WTC11 (cell line): ENCODE data around the gene GALNT12. TPM values are rescaled to one million over a fixed set of nuclear protein-coding genes. Genes with fewer than 3 reads are reported as not detected.

ENCODE experiments used
- ATAC-seq: fragments of 200-7000 bp; cut with Tn5 transposase; 2 replicates; pipeline ENCODE4 v1.10.0; 2021; ENCODE audit warnings: mild to moderate bottlenecking, moderate library complexity
- CTCF ChIA-PET: fragments of 300-600 bp; sonication (Branson Sonifier 250); formaldehyde crosslinking; loops from one replicate; lab custom pipeline; 2021; ENCODE audit warnings: antibody characterized with exemption; lab: Charles Lee
- POLR2A ChIA-PET: fragments of 350-600 bp; sonication (Branson Sonifier 250); formaldehyde crosslinking; loops from one replicate; lab custom pipeline; 2021; ENCODE audit warnings: antibody characterized with exemption; lab: Charles Lee
- DNase-seq: peaks from one replicate; pipeline ENCODE4 v3.0.0; 2021; ENCODE audit warnings: low spot score
- H3K27ac Mint-ChIP-seq: 2 replicates; pipeline ENCODE4 v1.8.0; 2021; ENCODE audit warnings: mixed read lengths
- H3K27me3 Mint-ChIP-seq: 2 replicates; pipeline ENCODE4 v1.8.0; 2021; ENCODE audit warnings: low read depth, mild to moderate bottlenecking, moderate library complexity, mixed read lengths
- H3K36me3 Mint-ChIP-seq: 2 replicates; pipeline ENCODE4 v1.8.0; 2021; ENCODE audit warnings: mixed read lengths
- H3K4me1 Mint-ChIP-seq: 2 replicates; pipeline ENCODE4 v1.8.0; 2022; ENCODE audit warnings: mixed read lengths
- H3K4me3 Mint-ChIP-seq: 2 replicates; pipeline ENCODE4 v1.8.0; 2021; ENCODE audit warnings: mild to moderate bottlenecking, moderate library complexity, mixed read lengths
- H3K9me3 Mint-ChIP-seq: 2 replicates; pipeline ENCODE4 v1.8.0; 2021; ENCODE audit warnings: mixed read lengths
- CTCF ChIP-seq: fragments of 200-600 bp; IDR thresholded peaks from 2 replicates; pipeline ENCODE4 v1.8.0; 2022; ENCODE audit warnings: antibody characterized with exemption
- ESRRA ChIP-seq: sonication (generic); formaldehyde crosslinking; IDR thresholded peaks from 2 replicates; pipeline ENCODE4 v1.8.1; 2022; ENCODE audit warnings: mild to moderate bottlenecking, missing genetic modification reagents, borderline replicate concordance
- FOXJ3 ChIP-seq: sonication (generic); formaldehyde crosslinking; IDR thresholded peaks from 2 replicates; pipeline ENCODE4 v1.9.0; 2021; ENCODE audit warnings: missing genetic modification reagents, mild to moderate bottlenecking, borderline replicate concordance
- HMGXB4 ChIP-seq: sonication (generic); formaldehyde crosslinking; IDR thresholded peaks from 2 replicates; pipeline ENCODE4 v1.8.1; 2023; ENCODE audit warnings: mild to moderate bottlenecking, moderate library complexity, missing genetic modification reagents
- JUN ChIP-seq: sonication (generic); formaldehyde crosslinking; IDR thresholded peaks from 2 replicates; pipeline ENCODE4 v1.8.0; 2023; ENCODE audit warnings: mild to moderate bottlenecking, missing genetic modification reagents
- NFATC4 ChIP-seq: fragments of 250-450 bp; sonication (Bioruptor Pico); IDR thresholded peaks from 2 replicates; pipeline ENCODE4 v1.9.0; 2021; ENCODE audit warnings: mild to moderate bottlenecking
- NFYB ChIP-seq: sonication (generic); formaldehyde crosslinking; conservative IDR thresholded peaks from 2 replicates; pipeline ENCODE4 v1.8.0; 2022; ENCODE audit warnings: low read depth, missing genetic modification reagents
- NR1H2 ChIP-seq: sonication (generic); formaldehyde crosslinking; IDR thresholded peaks from 2 replicates; pipeline ENCODE4 v1.9.0; 2021; ENCODE audit warnings: mild to moderate bottlenecking, moderate library complexity, missing genetic modification reagents
- PRRX2 ChIP-seq: fragments of 250-450 bp; sonication (Bioruptor Pico); IDR thresholded peaks from 2 replicates; pipeline ENCODE4 v1.8.0; 2021; ENCODE audit warnings: mild to moderate bottlenecking
- RELA ChIP-seq: sonication (generic); formaldehyde crosslinking; IDR thresholded peaks from 2 replicates; pipeline ENCODE4 v1.8.1; 2022; ENCODE audit warnings: missing genetic modification reagents, mild to moderate bottlenecking, borderline replicate concordance
- SMAD3 ChIP-seq: sonication (generic); formaldehyde crosslinking; IDR thresholded peaks from 2 replicates; pipeline ENCODE4 v1.8.0; 2022; ENCODE audit warnings: missing genetic modification reagents, mild to moderate bottlenecking, borderline replicate concordance
- STAT6 ChIP-seq: sonication (generic); formaldehyde crosslinking; conservative IDR thresholded peaks from 2 replicates; pipeline ENCODE4 v1.8.1; 2023; ENCODE audit warnings: mild to moderate bottlenecking, low read depth, missing genetic modification reagents, moderate library complexity
- ZBTB21 ChIP-seq: sonication (generic); formaldehyde crosslinking; IDR thresholded peaks from 2 replicates; pipeline ENCODE4 v1.8.1; 2023; ENCODE audit warnings: mild to moderate bottlenecking, missing genetic modification reagents, borderline replicate concordance
- ZNF121 ChIP-seq: sonication (generic); formaldehyde crosslinking; IDR thresholded peaks from 2 replicates; pipeline ENCODE4 v1.8.0; 2023; ENCODE audit warnings: missing genetic modification reagents
- ZNF263 ChIP-seq: sonication (generic); formaldehyde crosslinking; IDR thresholded peaks from 2 replicates; pipeline ENCODE4 v1.8.1; 2022; ENCODE audit warnings: low read depth, mild to moderate bottlenecking, moderate library complexity, missing genetic modification reagents
- ZNF671 ChIP-seq: fragments of 250-450 bp; sonication (Bioruptor Pico); IDR thresholded peaks from 2 replicates; pipeline ENCODE4 v1.8.0; 2021; ENCODE audit warnings: mild to moderate bottlenecking
- total RNA-seq: library from RNA; stranded (reverse); gene quantifications from 3 replicates; pipeline ENCODE4 v1.2.3, GENCODE V29; 2021
- TF ChIP-seq, protein P1 (sequence below): sonication (generic); formaldehyde crosslinking; IDR thresholded peaks from 2 replicates; pipeline ENCODE4 v1.8.1; 2022; ENCODE audit warnings: low read depth, missing genetic modification reagents, borderline replicate concordance
- TF ChIP-seq, protein P2 (sequence below): sonication (generic); formaldehyde crosslinking; IDR thresholded peaks from 2 replicates; pipeline ENCODE4 v1.8.1; 2022; ENCODE audit warnings: low read depth, mild to moderate bottlenecking, moderate library complexity, missing genetic modification reagents, borderline replicate concordance
- TF ChIP-seq, protein P3 (sequence below): sonication (generic); formaldehyde crosslinking; IDR thresholded peaks from 2 replicates; pipeline ENCODE4 v1.8.0; 2023; ENCODE audit warnings: missing genetic modification reagents, mild to moderate bottlenecking, borderline replicate concordance

GALNT12 gene
- total RNA-seq, 1 experiment from 2014 or later = 19.3 TPM

DNA sequence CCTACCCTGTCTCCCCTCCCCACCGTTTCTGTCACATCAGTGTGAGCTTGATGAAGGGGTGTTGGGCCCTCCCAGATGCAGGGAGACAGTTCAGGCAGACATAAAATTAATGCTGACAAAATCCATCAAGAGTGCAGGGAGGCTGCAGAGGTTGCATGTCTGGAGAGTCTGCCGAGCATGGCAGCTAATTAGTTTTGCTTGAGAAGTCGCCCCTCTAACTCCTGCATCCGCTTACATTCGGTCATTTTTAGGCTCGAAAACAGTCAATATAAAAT lies 44.9 kb downstream of the GALNT12 start (continued):
- no peak for TF ChIP-seq JUN (CRISPR knock-in tag)
- no peak for TF ChIP-seq ZNF671

- Mint-ChIP-seq H3K36me3 (no peaks in the 10 kb centered on the region; the same call in none of the 2 replicates), H3K27me3 (no peaks in the 10 kb centered on the region), H3K27ac (no peak overlapping the region), H3K4me3 (no peak overlapping the region), H3K4me1 (peaks cover 12% of the 10 kb centered on the region), H3K9me3 (peaks cover 4% of the 10 kb centered on the region; the same call in 1 of the 2 replicates)
- ChIA-PET CTCF (no interaction called here), POLR2A (no interaction called here)
- no peak for DNase-seq
- no peak for ATAC-seq
- no peak for TF ChIP-seq NFYB
These were observed 45.5 kb downstream of the GALNT12 start for GRCh38 chr9:98852961-98853360.

DNA sequence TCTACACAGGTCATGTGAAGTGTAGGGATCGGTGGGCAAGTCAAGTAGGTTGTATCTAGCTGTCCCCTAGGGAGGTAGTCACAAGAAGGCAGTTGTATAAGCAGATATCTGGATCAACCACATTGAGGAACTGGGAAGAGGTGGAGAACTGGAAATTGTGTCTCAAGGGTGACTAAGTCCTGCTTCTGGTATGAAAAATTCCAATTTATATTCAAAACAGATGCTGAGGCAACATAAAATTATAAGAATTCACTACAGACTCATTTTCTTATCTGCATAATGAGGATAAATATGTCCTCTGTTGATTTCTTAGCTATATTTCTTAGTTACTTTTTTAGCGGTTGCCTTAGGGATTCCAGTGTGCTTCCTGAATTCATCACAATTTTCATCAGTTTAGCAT lies 46.8 kb downstream of the GALNT12 start:
- Mint-ChIP-seq H3K4me1 (peaks cover 13% of the 10 kb centered on the region), H3K4me3 (no peak overlapping the region), H3K36me3 (no peaks in the 10 kb centered on the region; the same call in none of the 2 replicates), H3K27me3 (no peaks in the 10 kb centered on the region), H3K27ac (no peak overlapping the region), H3K9me3 (peaks cover 9% of the 10 kb centered on the region; the same call in 1 of the 2 replicates)
- ATAC-seq (no peak), DNase-seq (no peak)
- POLR2A ChIA-PET = no interaction called here
- CTCF ChIA-PET = no interaction called here
- TF ChIP-seq STAT6 (CRISPR knock-in tag) = no peak
- no peak for TF ChIP-seq SMAD3 (CRISPR knock-in tag)
- TF ChIP-seq CTCF = no peak
- TF ChIP-seq, protein P1, sequence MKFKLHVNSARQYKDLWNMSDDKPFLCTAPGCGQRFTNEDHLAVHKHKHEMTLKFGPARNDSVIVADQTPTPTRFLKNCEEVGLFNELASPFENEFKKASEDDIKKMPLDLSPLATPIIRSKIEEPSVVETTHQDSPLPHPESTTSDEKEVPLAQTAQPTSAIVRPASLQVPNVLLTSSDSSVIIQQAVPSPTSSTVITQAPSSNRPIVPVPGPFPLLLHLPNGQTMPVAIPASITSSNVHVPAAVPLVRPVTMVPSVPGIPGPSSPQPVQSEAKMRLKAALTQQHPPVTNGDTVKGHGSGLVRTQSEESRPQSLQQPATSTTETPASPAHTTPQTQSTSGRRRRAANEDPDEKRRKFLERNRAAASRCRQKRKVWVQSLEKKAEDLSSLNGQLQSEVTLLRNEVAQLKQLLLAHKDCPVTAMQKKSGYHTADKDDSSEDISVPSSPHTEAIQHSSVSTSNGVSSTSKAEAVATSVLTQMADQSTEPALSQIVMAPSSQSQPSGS (CRISPR knock-in tag) = no peak
- no peak for TF ChIP-seq NR1H2 (CRISPR knock-in tag)
- TF ChIP-seq FOXJ3 = no peak
- TF ChIP-seq PRRX2 (CRISPR knock-in tag) = no peak
- TF ChIP-seq, protein P2, sequence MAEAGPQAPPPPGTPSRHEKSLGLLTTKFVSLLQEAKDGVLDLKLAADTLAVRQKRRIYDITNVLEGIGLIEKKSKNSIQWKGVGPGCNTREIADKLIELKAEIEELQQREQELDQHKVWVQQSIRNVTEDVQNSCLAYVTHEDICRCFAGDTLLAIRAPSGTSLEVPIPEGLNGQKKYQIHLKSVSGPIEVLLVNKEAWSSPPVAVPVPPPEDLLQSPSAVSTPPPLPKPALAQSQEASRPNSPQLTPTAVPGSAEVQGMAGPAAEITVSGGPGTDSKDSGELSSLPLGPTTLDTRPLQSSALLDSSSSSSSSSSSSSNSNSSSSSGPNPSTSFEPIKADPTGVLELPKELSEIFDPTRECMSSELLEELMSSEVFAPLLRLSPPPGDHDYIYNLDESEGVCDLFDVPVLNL (CRISPR knock-in tag) = no peak
- TF ChIP-seq ZBTB21 (CRISPR knock-in tag) = no peak
- TF ChIP-seq ESRRA (CRISPR knock-in tag) = no peak
- no peak for TF ChIP-seq ZNF263
- TF ChIP-seq ZNF121 (CRISPR knock-in tag) = no peak
- TF ChIP-seq HMGXB4 (CRISPR knock-in tag) = no peak
- no peak for TF ChIP-seq RELA
- TF ChIP-seq, protein P3, sequence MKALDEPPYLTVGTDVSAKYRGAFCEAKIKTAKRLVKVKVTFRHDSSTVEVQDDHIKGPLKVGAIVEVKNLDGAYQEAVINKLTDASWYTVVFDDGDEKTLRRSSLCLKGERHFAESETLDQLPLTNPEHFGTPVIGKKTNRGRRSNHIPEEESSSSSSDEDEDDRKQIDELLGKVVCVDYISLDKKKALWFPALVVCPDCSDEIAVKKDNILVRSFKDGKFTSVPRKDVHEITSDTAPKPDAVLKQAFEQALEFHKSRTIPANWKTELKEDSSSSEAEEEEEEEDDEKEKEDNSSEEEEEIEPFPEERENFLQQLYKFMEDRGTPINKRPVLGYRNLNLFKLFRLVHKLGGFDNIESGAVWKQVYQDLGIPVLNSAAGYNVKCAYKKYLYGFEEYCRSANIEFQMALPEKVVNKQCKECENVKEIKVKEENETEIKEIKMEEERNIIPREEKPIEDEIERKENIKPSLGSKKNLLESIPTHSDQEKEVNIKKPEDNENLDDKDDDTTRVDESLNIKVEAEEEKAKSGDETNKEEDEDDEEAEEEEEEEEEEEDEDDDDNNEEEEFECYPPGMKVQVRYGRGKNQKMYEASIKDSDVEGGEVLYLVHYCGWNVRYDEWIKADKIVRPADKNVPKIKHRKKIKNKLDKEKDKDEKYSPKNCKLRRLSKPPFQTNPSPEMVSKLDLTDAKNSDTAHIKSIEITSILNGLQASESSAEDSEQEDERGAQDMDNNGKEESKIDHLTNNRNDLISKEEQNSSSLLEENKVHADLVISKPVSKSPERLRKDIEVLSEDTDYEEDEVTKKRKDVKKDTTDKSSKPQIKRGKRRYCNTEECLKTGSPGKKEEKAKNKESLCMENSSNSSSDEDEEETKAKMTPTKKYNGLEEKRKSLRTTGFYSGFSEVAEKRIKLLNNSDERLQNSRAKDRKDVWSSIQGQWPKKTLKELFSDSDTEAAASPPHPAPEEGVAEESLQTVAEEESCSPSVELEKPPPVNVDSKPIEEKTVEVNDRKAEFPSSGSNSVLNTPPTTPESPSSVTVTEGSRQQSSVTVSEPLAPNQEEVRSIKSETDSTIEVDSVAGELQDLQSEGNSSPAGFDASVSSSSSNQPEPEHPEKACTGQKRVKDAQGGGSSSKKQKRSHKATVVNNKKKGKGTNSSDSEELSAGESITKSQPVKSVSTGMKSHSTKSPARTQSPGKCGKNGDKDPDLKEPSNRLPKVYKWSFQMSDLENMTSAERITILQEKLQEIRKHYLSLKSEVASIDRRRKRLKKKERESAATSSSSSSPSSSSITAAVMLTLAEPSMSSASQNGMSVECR (CRISPR knock-in tag) = no peak
- TF ChIP-seq NFATC4 (CRISPR knock-in tag) = no peak
